SK-N-SH treated with all-trans-retinoic acid at 6 μM for 48 hours (cell line): Measurements from ENCODE around the gene NUP62CL.

ENCODE experiments used
- PATZ1 ChIP-seq: fragments of 250-450 bp; sonication (Bioruptor Pico); IDR thresholded peaks from 2 replicates; pipeline ENCODE4 v1.8.0; 2020; ENCODE audit warnings: mild to moderate bottlenecking, moderate library complexity, borderline replicate concordance
- PPARA ChIP-seq: fragments of 250-450 bp; sonication (Bioruptor Pico); IDR thresholded peaks from 2 replicates; pipeline ENCODE4 v1.5.0; 2020; ENCODE audit warnings: mild to moderate bottlenecking, borderline replicate concordance
- ZFP3 ChIP-seq: fragments of 250-450 bp; sonication (Bioruptor Pico); IDR thresholded peaks from 2 replicates; pipeline ENCODE4 v1.5.0; 2020; ENCODE audit warnings: mild to moderate bottlenecking, moderate library complexity
- ZNF565 ChIP-seq: fragments of 450-650 bp; formaldehyde crosslinking; conservative IDR thresholded peaks from 2 replicates; pipeline ENCODE4 v1.5.0; 2020; ENCODE audit warnings: low read depth, mild to moderate bottlenecking, moderate library complexity
- ZNF8 ChIP-seq: fragments of 450-650 bp; formaldehyde crosslinking; IDR thresholded peaks from 2 replicates; pipeline ENCODE4 v1.5.0; 2020; ENCODE audit warnings: mild to moderate bottlenecking, moderate library complexity

GRCh38 chrX:107154787-107155620 is 51.2 kb downstream of the NUP62CL start:
- TF ChIP-seq PATZ1, result no peak
- TF ChIP-seq PPARA (CRISPR knock-in tag), result no peak
- TF ChIP-seq ZNF565, result no peak
- TF ChIP-seq ZFP3, result no peak
- TF ChIP-seq ZNF8 (CRISPR knock-in tag), result no peak
